ENCODE measurements around the gene FOXF1. TPM values are rescaled to one million over a fixed set of nuclear protein-coding genes. Genes with fewer than 3 reads are reported as not detected.
A peak's percentile ranks its signal among the peaks of the same experiment; 100 is the strongest.

FOXF1 gene
- total and polyA plus RNA-seq, 9 of the 15 experiments (the other 6 are each of a cell fraction or from before 2014, with no cell fraction given), result 0.04 TPM; not detected in 8

GRCh38 chr16:86519649-86520316 lies 9.5 kb downstream of the FOXF1 start:
- Histone ChIP-seq H3K79me2 (ENCODE audit: control insufficient read depth, insufficient read depth, low read length) (no peaks in the 10 kb centered on the region), H4K20me1 (replicated peaks; ENCODE audit: control insufficient read depth, insufficient read depth, low read length) (peaks cover 12% of the 10 kb centered on the region), H3K4me1 (replicated peaks in 1 of 2; ENCODE audit: control insufficient read depth in 2 of 2, insufficient read depth in 2 of 2, low read length in 2 of 2) (peaks cover 0 to 11% of the 10 kb centered on the region in 2 experiments; a peak in 3 of 5 replicates), H3K9ac (ENCODE audit: insufficient read depth in 1 of 2, low read depth in 2 of 2, low read length in 2 of 2) (no peak overlapping the region), H3K4me3 (no peak overlapping the region), H3K4me2 (ENCODE audit: insufficient read depth, low read length) (no peak overlapping the region), H3K27ac (ENCODE audit: extremely low read depth, low read depth, low read length) (no peak overlapping the region), H3K9me3 (replicated peaks; ENCODE audit: control insufficient read depth, insufficient read depth, low read depth, low read length) (no peaks in the 10 kb centered on the region), H3K9me1 (ENCODE audit: control insufficient read depth, insufficient read depth, low read length) (no peaks in the 10 kb centered on the region), H3K27me3 (ENCODE audit: control insufficient read depth in 2 of 2, insufficient read depth in 2 of 2, low read length in 2 of 2) (peaks cover 46 to 92% of the 10 kb centered on the region in 2 experiments), H3K36me3 (ENCODE audit: control insufficient read depth, insufficient read depth, low read length) (no peaks in the 10 kb centered on the region), H2AFZ (ENCODE audit: low read depth, low read length) (no peak overlapping the region)
- ChIA-PET POLR2A (no interaction called here), CTCF (ENCODE audit: low intra/inter-chr PET ratio) (interaction anchor here (0.6 to 2.4 kb wide), 8 partner anchors 21 to 698 kb away, joined by 3 to 14 read pairs (median 6); no protein-coding TSS in a partner anchor)
- peak; percentile 85 for FAIRE-seq
- in situ Hi-C loops (cut with MboI) (loop anchor here (5.0 to 10.0 kb wide), 4 partner anchors 177 to 695 kb away; no protein-coding TSS in a partner anchor), intact Hi-C loops (cut with micrococcal nuclease) (loop anchor here (1.0 to 10.0 kb wide), 5 partner anchors 179 to 697 kb away; no protein-coding TSS in a partner anchor)
- 6% methylated on average over 18 of the region's 31 CpGs for WGBS (ENCODE audit: insufficient coverage, low coverage, missing lambda C conversion rate)
- DNase-seq (ENCODE audit: extremely low read depth in 1 of 4, low spot score in 3 of 4), result peak; percentile 67 to 77 (median 73)
- ATAC-seq, result peak; percentile 76
- no TSS peak for BruUV-seq (replicated peaks)
- TF ChIP-seq HLTF (IDR thresholded peaks at IDR 0.05) (no peak), E2F4 (CRISPR knock-in tag; IDR thresholded peaks at IDR 0.05; ENCODE audit: low read depth) (no peak), FOS (IDR thresholded peaks at IDR 0.05; ENCODE audit: extremely low read depth, insufficient read length) (no peak), RB1 (IDR thresholded peaks at IDR 0.05; ENCODE audit: low read depth) (peak; percentile 45; the same call in 1 of the 2 replicates), SMC3 (conservative IDR thresholded peaks at IDR 0.05; ENCODE audit: insufficient read depth, low read depth, low read length) (peak; percentile 66), E2F6 (IDR thresholded peaks at IDR 0.05; ENCODE audit: borderline replicate concordance in 1 of 2, extremely low read depth in 1 of 2, insufficient read depth in 1 of 2, insufficient read length in 1 of 2, low read depth in 1 of 2, low read length in 1 of 2, poor library complexity in 1 of 2, severe bottlenecking in 1 of 2) (peak in 1 of 2 experiments; percentile 49), NR2C1 (IDR thresholded peaks at IDR 0.05) (no peak), NR2C1 (tag; IDR thresholded peaks at IDR 0.05) (no peak), ZNF764 (CRISPR knock-in tag; IDR thresholded peaks at IDR 0.05; ENCODE audit: low read depth) (no peak), TFAM (CRISPR knock-in tag; conservative IDR thresholded peaks at IDR 0.05) (no peak), CTCF (IDR thresholded peaks at IDR 0.05 in 2 of 3, conservative IDR thresholded peaks at IDR 0.05 in 1 of 3; ENCODE audit: insufficient read depth in 2 of 3, low read depth in 1 of 3, low read length in 3 of 3) (peak; percentile 78 to 90 (median 89))
- TF ChIP-seq, protein P1, sequence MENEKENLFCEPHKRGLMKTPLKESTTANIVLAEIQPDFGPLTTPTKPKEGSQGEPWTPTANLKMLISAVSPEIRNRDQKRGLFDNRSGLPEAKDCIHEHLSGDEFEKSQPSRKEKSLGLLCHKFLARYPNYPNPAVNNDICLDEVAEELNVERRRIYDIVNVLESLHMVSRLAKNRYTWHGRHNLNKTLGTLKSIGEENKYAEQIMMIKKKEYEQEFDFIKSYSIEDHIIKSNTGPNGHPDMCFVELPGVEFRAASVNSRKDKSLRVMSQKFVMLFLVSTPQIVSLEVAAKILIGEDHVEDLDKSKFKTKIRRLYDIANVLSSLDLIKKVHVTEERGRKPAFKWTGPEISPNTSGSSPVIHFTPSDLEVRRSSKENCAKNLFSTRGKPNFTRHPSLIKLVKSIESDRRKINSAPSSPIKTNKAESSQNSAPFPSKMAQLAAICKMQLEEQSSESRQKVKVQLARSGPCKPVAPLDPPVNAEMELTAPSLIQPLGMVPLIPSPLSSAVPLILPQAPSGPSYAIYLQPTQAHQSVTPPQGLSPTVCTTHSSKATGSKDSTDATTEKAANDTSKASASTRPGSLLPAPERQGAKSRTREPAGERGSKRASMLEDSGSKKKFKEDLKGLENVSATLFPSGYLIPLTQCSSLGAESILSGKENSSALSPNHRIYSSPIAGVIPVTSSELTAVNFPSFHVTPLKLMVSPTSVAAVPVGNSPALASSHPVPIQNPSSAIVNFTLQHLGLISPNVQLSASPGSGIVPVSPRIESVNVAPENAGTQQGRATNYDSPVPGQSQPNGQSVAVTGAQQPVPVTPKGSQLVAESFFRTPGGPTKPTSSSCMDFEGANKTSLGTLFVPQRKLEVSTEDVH (IDR thresholded peaks at IDR 0.05; ENCODE audit: low read depth, partially characterized antibody), result no peak
- TF ChIP-seq, protein P2, sequence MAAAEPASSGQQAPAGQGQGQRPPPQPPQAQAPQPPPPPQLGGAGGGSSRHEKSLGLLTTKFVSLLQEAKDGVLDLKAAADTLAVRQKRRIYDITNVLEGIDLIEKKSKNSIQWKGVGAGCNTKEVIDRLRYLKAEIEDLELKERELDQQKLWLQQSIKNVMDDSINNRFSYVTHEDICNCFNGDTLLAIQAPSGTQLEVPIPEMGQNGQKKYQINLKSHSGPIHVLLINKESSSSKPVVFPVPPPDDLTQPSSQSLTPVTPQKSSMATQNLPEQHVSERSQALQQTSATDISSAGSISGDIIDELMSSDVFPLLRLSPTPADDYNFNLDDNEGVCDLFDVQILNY (CRISPR knock-in tag; IDR thresholded peaks at IDR 0.05), result no peak

All from K562 (cell line).